ENCODE data around the gene USP50.
"Not testable (repeated sequence)": the region's sequence is repeated elsewhere in the genome, so short reads cannot be mapped to it uniquely, and the experiment has no call there.

Gene USP50

GRCh38 chr15:50576166-50576565, 29.7 kb upstream of the USP50 start:
- Histone ChIP-seq H3K4me3 (ENCODE audit: low read depth in 1 of 2, low read length in 1 of 2) (no peak overlapping the region), H3K36me3 (no peaks in the 10 kb centered on the region), H3K27me3 (no peaks in the 10 kb centered on the region), H3K9me3 (no peaks in the 10 kb centered on the region), H3K4me1 (ENCODE audit: control insufficient read depth in 1 of 2, insufficient read depth in 1 of 2, low read depth in 1 of 2, low read length in 1 of 2) (peaks cover 61 to 66% of the 10 kb centered on the region in 2 experiments), H3K27ac (peak overlapping the region; percentile 79)
- TF ChIP-seq CTCF (IDR thresholded peaks at IDR 0.05), result no peak

- H3K36me3 ChIP-seq, H3K9me3 ChIP-seq, H3K27me3 ChIP-seq: not testable (repeated sequence)
- Histone ChIP-seq H3K4me1 (ENCODE audit: control insufficient read depth in 1 of 2, insufficient read depth in 1 of 2, low read depth in 1 of 2, low read length in 1 of 2) (peaks cover 79 to 86% of the 10 kb centered on the region in 2 experiments), H3K27ac (peak overlapping the region; percentile 79), H3K4me3 (ENCODE audit: low read depth in 1 of 2, low read length in 1 of 2) (peak overlapping the region in 1 of 2 experiments; percentile 27)
These were observed 27.4 kb upstream of the USP50 start for GRCh38 chr15:50573842-50574241.

- Histone ChIP-seq H3K27ac (peak overlapping the region; percentile 68), H3K27me3 (no peaks in the 10 kb centered on the region), H3K4me3 (ENCODE audit: low read depth in 1 of 2, low read length in 1 of 2) (no peak overlapping the region), H3K36me3 (peaks cover 5% of the 10 kb centered on the region), H3K4me1 (ENCODE audit: control insufficient read depth in 1 of 2, insufficient read depth in 1 of 2, low read depth in 1 of 2, low read length in 1 of 2) (peaks cover 12 to 14% of the 10 kb centered on the region in 2 experiments), H3K9me3 (no peaks in the 10 kb centered on the region)
- TF ChIP-seq CTCF (IDR thresholded peaks at IDR 0.05), result no peak
These were observed 17.3 kb upstream of the USP50 start for GRCh38 chr15:50563756-50564155.

- no peaks in the 10 kb centered on the region for H3K27me3 ChIP-seq
These were observed 16.5 kb upstream of the USP50 start for GRCh38 chr15:50562735-50563640.

GRCh38 chr15:50558012-50558411, 11.5 kb upstream of the USP50 start:
- Histone ChIP-seq H3K9me3 (no peaks in the 10 kb centered on the region), H3K27ac (no peak overlapping the region), H3K4me3 (ENCODE audit: low read depth in 1 of 2, low read length in 1 of 2) (no peak overlapping the region), H3K27me3 (no peaks in the 10 kb centered on the region), H3K36me3 (peaks cover 5% of the 10 kb centered on the region), H3K4me1 (ENCODE audit: control insufficient read depth in 1 of 2, insufficient read depth in 1 of 2, low read depth in 1 of 2, low read length in 1 of 2) (peaks cover 3 to 5% of the 10 kb centered on the region in 2 experiments)
- no peak for TF ChIP-seq CTCF (IDR thresholded peaks at IDR 0.05)

More at GRCh38 chr15:50562735-50563640, 16.5 kb upstream of the USP50 start:
- peaks cover 5% of the 10 kb centered on the region for H3K36me3 ChIP-seq
- no peak overlapping the region for H3K4me3 ChIP-seq (ENCODE audit: low read depth in 1 of 2, low read length in 1 of 2)
- H3K27ac ChIP-seq, result peak overlapping the region; percentile 68
- H3K4me1 ChIP-seq (ENCODE audit: control insufficient read depth in 1 of 2, insufficient read depth in 1 of 2, low read depth in 1 of 2, low read length in 1 of 2), result peaks cover 12 to 14% of the 10 kb centered on the region in 2 experiments
- no peak for TF ChIP-seq CTCF (IDR thresholded peaks at IDR 0.05)
- H3K9me3 ChIP-seq, result no peaks in the 10 kb centered on the region
